Measurements from ENCODE around the gene NOTO.

NOTO gene

GRCh38 chr2:73235315-73236028 is 33.1 kb downstream of the NOTO start:
- no peak for DNase-seq

GRCh38 chr2:73237168-73237567 is 34.8 kb downstream of the NOTO start:
- DNase-seq: no peak

- no peak for DNase-seq
These were observed 35.8 kb downstream of the NOTO start for GRCh38 chr2:73238149-73238548.

- no peak for DNase-seq
These were observed 36.6 kb downstream of the NOTO start for GRCh38 chr2:73238976-73239375.

- DNase-seq: no peak
These were observed 37.4 kb downstream of the NOTO start for GRCh38 chr2:73239776-73240175.

- no peak for DNase-seq
These were observed 41.7 kb downstream of the NOTO start for GRCh38 chr2:73243884-73244570.

- no peak for DNase-seq
These were observed 42.2 kb downstream of the NOTO start for GRCh38 chr2:73244580-73244979.

- no peak for DNase-seq
These were observed 44.5 kb downstream of the NOTO start for GRCh38 chr2:73246850-73247249.

- no peak for DNase-seq
These were observed 47.3 kb downstream of the NOTO start for GRCh38 chr2:73249636-73250035.

- DNase-seq: no peak
These were observed 48.8 kb downstream of the NOTO start for GRCh38 chr2:73250872-73251846.

- no peak for DNase-seq
These were observed 50.1 kb downstream of the NOTO start for GRCh38 chr2:73252238-73253027.

- no peak for DNase-seq
These were observed 51.0 kb downstream of the NOTO start for GRCh38 chr2:73253400-73253799.

GRCh38 chr2:73253901-73254300 is 51.5 kb downstream of the NOTO start:
- DNase-seq: peak; percentile 56

GRCh38 chr2:73254343-73255006 is 52.1 kb downstream of the NOTO start:
- DNase-seq: no peak

- DNase-seq: no peak
These were observed 52.8 kb downstream of the NOTO start for GRCh38 chr2:73255007-73255644.

GRCh38 chr2:73255907-73256617 is 53.7 kb downstream of the NOTO start:
- peak; percentile 56 for DNase-seq

GRCh38 chr2:73256618-73256922 is 54.2 kb downstream of the NOTO start:
- DNase-seq: no peak

GRCh38 chr2:73257021-73257420 is 54.6 kb downstream of the NOTO start:
- DNase-seq: no peak

- DNase-seq: no peak
These were observed 55.2 kb downstream of the NOTO start for GRCh38 chr2:73257425-73258125.

- no peak for DNase-seq
These were observed 56.0 kb downstream of the NOTO start for GRCh38 chr2:73258186-73258912.

Data from activated CD8-positive, alpha-beta memory T cell treated with anti-CD3 and anti-CD28 coated beads for 24 hours (primary cell).